EH (cell line): ENCODE results near the gene YPEL1.

ENCODE experiments used
- DNase-seq: peaks from one replicate; pipeline ENCODE4 v3.0.0-alpha.2; 2015; ENCODE audit warnings: low read depth

The YPEL1 gene

DNA sequence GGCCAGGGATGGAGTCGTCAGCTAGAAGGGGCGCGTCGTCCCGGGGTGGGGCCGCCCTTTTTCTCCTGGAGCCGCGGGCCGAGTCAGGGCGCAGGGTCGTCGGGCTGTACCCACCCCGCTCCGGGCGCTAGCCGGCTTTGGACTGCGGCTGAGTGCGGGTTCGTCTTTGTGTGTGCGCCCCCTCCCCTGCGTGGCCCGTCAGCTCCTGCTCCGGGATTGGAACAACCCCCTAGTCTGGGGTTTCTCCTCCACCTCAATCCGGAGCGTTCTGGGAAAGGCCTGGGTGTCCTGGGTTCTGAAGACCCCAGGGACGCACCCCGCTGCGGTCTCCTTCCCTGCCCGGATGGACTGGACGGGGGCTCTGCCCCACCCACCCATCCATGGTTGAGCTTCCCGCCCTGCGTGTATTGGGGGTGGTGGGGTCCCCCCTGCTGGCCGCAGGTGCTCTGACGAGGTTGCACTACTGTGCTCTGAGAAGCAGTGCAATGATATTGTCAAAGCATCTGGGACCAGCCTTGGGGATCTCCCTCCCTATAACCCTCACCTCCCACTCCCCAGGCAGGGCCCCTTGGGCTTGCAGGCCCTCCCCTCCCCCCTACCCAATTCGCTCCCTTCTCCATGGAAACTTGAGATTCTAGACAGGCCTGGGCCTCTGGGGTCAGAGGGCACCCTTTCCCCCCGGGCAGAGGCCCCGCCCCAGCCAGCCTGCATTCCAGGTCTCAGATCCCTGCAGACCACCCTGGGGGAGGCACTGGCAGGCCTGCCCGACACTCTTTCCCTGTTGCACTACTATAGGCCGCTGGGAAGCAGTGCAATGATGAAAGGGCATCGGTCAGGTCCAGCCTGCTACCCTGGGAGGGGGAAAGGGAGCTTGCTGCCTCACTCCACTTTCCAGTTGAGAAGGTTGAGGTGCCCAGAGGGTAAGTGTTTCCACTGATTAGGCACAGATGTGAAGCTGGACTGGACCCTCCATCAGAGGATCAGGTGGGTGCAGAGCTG lies 82.7 kb downstream of the YPEL1 start:
- DNase-seq = no peak

DNA sequence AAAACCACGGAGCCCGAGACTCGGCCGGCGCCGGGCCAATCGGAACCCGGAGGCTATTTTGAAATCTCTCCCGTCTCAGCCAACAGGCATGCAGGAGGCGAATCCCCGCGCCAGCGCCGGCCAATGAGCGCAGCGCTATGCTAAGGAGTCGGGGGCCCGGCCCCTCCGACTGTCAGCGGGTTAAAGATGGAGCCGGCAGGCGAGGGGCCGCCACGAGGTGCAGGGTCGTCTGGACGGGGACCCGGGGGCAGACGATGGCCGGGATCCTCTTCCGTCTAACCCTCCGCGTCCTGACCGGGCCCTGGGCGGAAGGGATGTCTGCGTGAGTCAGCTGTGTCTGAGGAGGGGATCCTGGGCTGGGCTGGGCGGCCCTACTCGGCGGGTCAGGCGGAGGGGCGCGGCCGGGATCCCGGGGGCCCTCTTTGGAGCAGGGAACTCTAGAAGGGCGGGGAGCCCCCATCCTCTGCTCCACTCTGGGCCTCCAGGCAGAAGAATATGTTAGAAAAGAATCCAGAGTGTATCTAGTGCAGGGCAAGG lies 83.5 kb downstream of the YPEL1 start:
- DNase-seq = peak; percentile 88

DNA sequence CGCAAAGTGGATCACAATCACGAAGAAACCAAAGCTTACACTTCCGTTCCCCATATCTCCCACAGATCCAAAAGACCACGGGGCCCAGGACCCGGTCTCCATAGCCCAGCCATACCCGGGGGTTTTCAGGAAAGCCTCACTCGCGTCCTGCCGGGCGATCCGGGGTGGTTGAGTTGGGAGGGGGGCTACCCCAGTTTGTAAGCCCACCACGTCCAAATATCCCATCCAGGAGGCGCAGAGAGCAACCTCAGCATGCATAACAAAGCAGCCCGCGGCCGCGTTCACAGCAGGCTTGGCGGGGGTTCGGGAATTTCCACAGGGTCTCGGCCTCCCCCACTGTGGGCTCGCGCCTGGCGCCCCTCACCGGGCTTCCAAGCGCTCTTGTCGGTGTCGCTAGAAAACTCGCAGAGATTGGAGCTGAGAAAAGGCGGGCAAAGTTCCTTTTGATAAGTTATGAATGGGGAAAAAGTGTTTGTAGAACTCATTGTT lies 84.0 kb downstream of the YPEL1 start:
- no peak for DNase-seq

DNA sequence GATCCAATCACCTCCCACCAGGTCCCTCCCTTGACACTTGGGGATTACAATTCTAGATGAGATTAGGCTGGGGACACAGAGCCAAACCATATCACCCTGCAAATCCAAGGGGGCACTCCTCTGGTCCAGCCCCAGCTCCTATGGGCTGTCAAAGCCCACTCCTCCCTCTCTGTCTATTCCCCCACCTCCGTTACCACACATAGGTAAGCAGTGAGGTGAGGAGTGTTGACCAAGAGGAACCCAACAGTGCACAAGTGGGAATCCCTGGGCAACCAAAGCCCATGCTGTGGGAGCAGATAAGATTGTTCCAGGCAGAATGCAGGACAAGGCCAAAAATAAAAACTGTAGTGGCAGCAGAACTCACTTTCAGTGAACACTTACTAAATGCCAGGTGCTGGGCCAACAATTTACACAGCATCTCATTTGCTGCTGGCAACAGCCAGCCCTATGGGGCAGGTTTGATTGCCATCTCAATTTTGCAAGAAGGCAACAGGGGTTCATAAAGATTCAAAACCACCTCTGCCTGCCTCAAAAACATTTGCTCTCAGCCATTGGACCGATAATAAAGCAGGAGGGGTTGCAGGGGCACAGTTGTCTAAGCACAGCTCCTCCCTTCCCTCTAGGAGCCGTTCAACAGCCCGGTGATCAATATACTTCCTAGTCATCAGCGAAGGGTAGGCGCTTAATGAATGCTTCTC lies 84.6 kb downstream of the YPEL1 start:
- DNase-seq = no peak

DNA sequence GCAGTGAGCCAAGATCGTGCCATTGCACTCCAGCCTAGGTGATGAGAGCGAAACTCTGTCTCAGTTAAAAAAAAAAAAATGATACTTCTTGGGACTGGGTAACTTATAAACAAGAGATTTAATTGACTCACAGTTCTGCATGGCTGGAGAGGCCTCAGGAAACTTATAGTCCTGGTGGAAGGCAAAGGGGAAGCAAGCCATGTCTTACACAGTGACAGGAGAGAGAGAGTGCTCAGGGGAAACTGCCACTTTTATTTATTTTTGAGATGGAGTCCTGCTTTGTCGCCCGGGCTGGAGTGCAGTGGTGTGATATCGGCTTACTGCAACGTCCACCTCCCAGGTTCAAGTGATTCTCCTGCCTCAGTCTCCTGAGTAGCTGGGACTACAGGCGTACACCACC lies 85.3 kb downstream of the YPEL1 start:
- no peak for DNase-seq
